ENCODE measurements around the gene NUP188. TPM values are rescaled to one million over a fixed set of nuclear protein-coding genes. Genes with fewer than 3 reads are reported as not detected.
A peak's percentile ranks its signal among the peaks of the same experiment; 100 is the strongest.
"Not testable (repeated sequence)": the region's sequence is repeated elsewhere in the genome, so short reads cannot be mapped to it uniquely, and the experiment has no call there.

The NUP188 gene
- total and polyA plus RNA-seq, 2 donors, result 19.2 to 22.0 TPM

GRCh38 chr9:128999581-129000206, 52.2 kb downstream of the NUP188 start:
- peaks cover 13 to 17% of the 10 kb centered on the region in 2 donors for H3K4me1 ChIP-seq (ENCODE audit: control insufficient read depth in 2 of 2, insufficient read depth in 2 of 2, low read length in 2 of 2)
- 96% methylated on average over 13 of the region's 13 CpGs for WGBS
- no peaks in the 10 kb centered on the region for H3K9me3 ChIP-seq (ENCODE audit: control insufficient read depth in 2 of 2, insufficient read depth in 1 of 2, low read length in 1 of 2)
- DNase-seq (ENCODE audit: low read depth in 6 of 9, low spot score in 9 of 9), result no peak
- peaks cover 81 to 89% of the 10 kb centered on the region in 2 donors for H3K36me3 ChIP-seq (ENCODE audit: control insufficient read depth in 2 of 2, insufficient read depth in 2 of 2, low read length in 1 of 2)
- no peak overlapping the region for H3K4me3 ChIP-seq (ENCODE audit: low read length in 2 of 2)
- no peak overlapping the region for H3K27ac ChIP-seq (ENCODE audit: low read depth in 1 of 2, low read length in 1 of 2)
- H3K27me3 ChIP-seq (ENCODE audit: control insufficient read depth in 2 of 2, insufficient read depth in 1 of 2, low read length in 1 of 2), result no peaks in the 10 kb centered on the region

GRCh38 chr9:129001504-129002325, 54.2 kb downstream of the NUP188 start:
- WGBS, result 98% methylated on average over 10 of the region's 10 CpGs

GRCh38 chr9:129002992-129003391, 55.5 kb downstream of the NUP188 start:
- no peaks in the 10 kb centered on the region for H3K9me3 ChIP-seq (ENCODE audit: control insufficient read depth in 2 of 2, insufficient read depth in 1 of 2, low read length in 1 of 2)
- H3K27ac ChIP-seq (ENCODE audit: low read depth in 1 of 2, low read length in 1 of 2), result no peak overlapping the region

More at GRCh38 chr9:129001504-129002325, 54.2 kb downstream of the NUP188 start:
- DNase-seq (ENCODE audit: low read depth in 6 of 9, low spot score in 9 of 9), result no peak
- H3K4me1 ChIP-seq (ENCODE audit: control insufficient read depth in 2 of 2, insufficient read depth in 2 of 2, low read length in 2 of 2), result no peaks in the 10 kb centered on the region
- H3K9me3 ChIP-seq (ENCODE audit: control insufficient read depth in 2 of 2, insufficient read depth in 1 of 2, low read length in 1 of 2), result no peaks in the 10 kb centered on the region
- no peak overlapping the region for H3K27ac ChIP-seq (ENCODE audit: low read depth in 1 of 2, low read length in 1 of 2)
- no peaks in the 10 kb centered on the region for H3K27me3 ChIP-seq (ENCODE audit: control insufficient read depth in 2 of 2, insufficient read depth in 1 of 2, low read length in 1 of 2)
- no peak overlapping the region for H3K4me3 ChIP-seq (ENCODE audit: low read length in 2 of 2)
- peaks cover 85 to 91% of the 10 kb centered on the region in 2 donors for H3K36me3 ChIP-seq (ENCODE audit: control insufficient read depth in 2 of 2, insufficient read depth in 2 of 2, low read length in 1 of 2)

GRCh38 chr9:129004173-129004572, 56.7 kb downstream of the NUP188 start:
- peaks cover 85 to 93% of the 10 kb centered on the region in 2 donors for H3K36me3 ChIP-seq (ENCODE audit: control insufficient read depth in 2 of 2, insufficient read depth in 2 of 2, low read length in 1 of 2)
- WGBS, result 97% methylated on average over 6 of the region's 6 CpGs
- not testable (repeated sequence) for H3K27ac ChIP-seq (ENCODE audit: low read depth in 1 of 2, low read length in 1 of 2); DNase-seq (ENCODE audit: low read depth in 6 of 9, low spot score in 9 of 9); H3K9me3 ChIP-seq (ENCODE audit: control insufficient read depth in 2 of 2, insufficient read depth in 1 of 2, low read length in 1 of 2); H3K4me3 ChIP-seq (ENCODE audit: low read length in 2 of 2); H3K27me3 ChIP-seq (ENCODE audit: control insufficient read depth in 2 of 2, insufficient read depth in 1 of 2, low read length in 1 of 2); H3K4me1 ChIP-seq (ENCODE audit: control insufficient read depth in 2 of 2, insufficient read depth in 2 of 2, low read length in 2 of 2)

More at GRCh38 chr9:129002992-129003391, 55.5 kb downstream of the NUP188 start:
- no peaks in the 10 kb centered on the region for H3K4me1 ChIP-seq (ENCODE audit: control insufficient read depth in 2 of 2, insufficient read depth in 2 of 2, low read length in 2 of 2)
- DNase-seq (ENCODE audit: low read depth in 6 of 9, low spot score in 9 of 9), result no peak
- H3K27me3 ChIP-seq (ENCODE audit: control insufficient read depth in 2 of 2, insufficient read depth in 1 of 2, low read length in 1 of 2), result no peaks in the 10 kb centered on the region
- peaks cover 84 to 93% of the 10 kb centered on the region in 2 donors for H3K36me3 ChIP-seq (ENCODE audit: control insufficient read depth in 2 of 2, insufficient read depth in 2 of 2, low read length in 1 of 2)
- no peak overlapping the region for H3K4me3 ChIP-seq (ENCODE audit: low read length in 2 of 2)
- 99% methylated on average over 9 of the region's 9 CpGs for WGBS

GRCh38 chr9:129005336-129005997, 58.0 kb downstream of the NUP188 start:
- Histone ChIP-seq H3K9me3 (ENCODE audit: control insufficient read depth in 2 of 2, insufficient read depth in 1 of 2, low read length in 1 of 2) (no peaks in the 10 kb centered on the region), H3K36me3 (ENCODE audit: control insufficient read depth in 2 of 2, insufficient read depth in 2 of 2, low read length in 1 of 2) (peaks cover 86 to 87% of the 10 kb centered on the region in 2 donors), H3K27me3 (ENCODE audit: control insufficient read depth in 2 of 2, insufficient read depth in 1 of 2, low read length in 1 of 2) (no peaks in the 10 kb centered on the region), H3K27ac (ENCODE audit: low read depth in 1 of 2, low read length in 1 of 2) (no peak overlapping the region), H3K4me1 (ENCODE audit: control insufficient read depth in 2 of 2, insufficient read depth in 2 of 2, low read length in 2 of 2) (no peaks in the 10 kb centered on the region), H3K4me3 (ENCODE audit: low read length in 2 of 2) (no peak overlapping the region)
- no peak for DNase-seq (ENCODE audit: low read depth in 6 of 9, low spot score in 9 of 9)
- WGBS, result 96% methylated on average over 10 of the region's 10 CpGs

- WGBS, result 74% methylated on average over 21 of the region's 21 CpGs
- Histone ChIP-seq H3K27ac (ENCODE audit: low read depth in 1 of 2, low read length in 1 of 2) (no peak overlapping the region), H3K36me3 (ENCODE audit: control insufficient read depth in 2 of 2, insufficient read depth in 2 of 2, low read length in 1 of 2) (peaks cover 87 to 88% of the 10 kb centered on the region in 2 donors), H3K9me3 (ENCODE audit: control insufficient read depth in 2 of 2, insufficient read depth in 1 of 2, low read length in 1 of 2) (no peaks in the 10 kb centered on the region), H3K4me1 (ENCODE audit: control insufficient read depth in 2 of 2, insufficient read depth in 2 of 2, low read length in 2 of 2) (no peaks in the 10 kb centered on the region), H3K4me3 (ENCODE audit: low read length in 2 of 2) (no peak overlapping the region), H3K27me3 (ENCODE audit: control insufficient read depth in 2 of 2, insufficient read depth in 1 of 2, low read length in 1 of 2) (no peaks in the 10 kb centered on the region)
- DNase-seq (ENCODE audit: low read depth in 6 of 9, low spot score in 9 of 9), result peak in 7 of 9 donors; percentile 17 to 71 (median 52)
Measured at GRCh38 chr9:129006328-129007034, 59.0 kb downstream of the NUP188 start.

- peaks cover 85 to 87% of the 10 kb centered on the region in 2 donors for H3K36me3 ChIP-seq (ENCODE audit: control insufficient read depth in 2 of 2, insufficient read depth in 2 of 2, low read length in 1 of 2)
- H3K27ac ChIP-seq (ENCODE audit: low read depth in 1 of 2, low read length in 1 of 2), result no peak overlapping the region
- no peak for DNase-seq (ENCODE audit: low read depth in 6 of 9, low spot score in 9 of 9)
- H3K9me3 ChIP-seq (ENCODE audit: control insufficient read depth in 2 of 2, insufficient read depth in 1 of 2, low read length in 1 of 2), result no peaks in the 10 kb centered on the region
- 98% methylated on average over 14 of the region's 14 CpGs for WGBS
- H3K4me3 ChIP-seq (ENCODE audit: low read length in 2 of 2), result no peak overlapping the region
- H3K4me1 ChIP-seq (ENCODE audit: control insufficient read depth in 2 of 2, insufficient read depth in 2 of 2, low read length in 2 of 2), result no peaks in the 10 kb centered on the region
- H3K27me3 ChIP-seq (ENCODE audit: control insufficient read depth in 2 of 2, insufficient read depth in 1 of 2, low read length in 1 of 2), result no peaks in the 10 kb centered on the region
Measured at GRCh38 chr9:129007035-129007765, 59.7 kb downstream of the NUP188 start.

- no peak for DNase-seq (ENCODE audit: low read depth in 6 of 9, low spot score in 9 of 9)
- H3K9me3 ChIP-seq (ENCODE audit: control insufficient read depth in 2 of 2, insufficient read depth in 1 of 2, low read length in 1 of 2), result no peaks in the 10 kb centered on the region
- no peak overlapping the region for H3K27ac ChIP-seq (ENCODE audit: low read depth in 1 of 2, low read length in 1 of 2)
- H3K36me3 ChIP-seq (ENCODE audit: control insufficient read depth in 2 of 2, insufficient read depth in 2 of 2, low read length in 1 of 2), result peaks cover 85 to 87% of the 10 kb centered on the region in 2 donors
- no peaks in the 10 kb centered on the region for H3K27me3 ChIP-seq (ENCODE audit: control insufficient read depth in 2 of 2, insufficient read depth in 1 of 2, low read length in 1 of 2)
- H3K4me3 ChIP-seq (ENCODE audit: low read length in 2 of 2), result no peak overlapping the region
- no peaks in the 10 kb centered on the region for H3K4me1 ChIP-seq (ENCODE audit: control insufficient read depth in 2 of 2, insufficient read depth in 2 of 2, low read length in 2 of 2)
- WGBS, result 96% methylated on average over 18 of the region's 18 CpGs
Measured at GRCh38 chr9:129007766-129008468, 60.4 kb downstream of the NUP188 start.

All from thymus (tissue), 11 donors.